SU-DHL-6 (cell line): ENCODE measurements around the gene DPCD.

Source experiments
- H2AFZ ChIP-seq: fragments of 200-600 bp; sonication (generic); 2 replicates; pipeline ENCODE4 v1.6.1; 2014; ENCODE audit warnings: low read depth, mild to moderate bottlenecking, moderate library complexity, mixed read lengths, antibody characterized with exemption, low read length; ENCODE audit not compliant: severe bottlenecking
- H3F3A ChIP-seq: fragments of 200-600 bp; shearing (Covaris generic); 2 replicates; pipeline ENCODE4 v1.6.0; 2016; ENCODE audit warnings: antibody characterized with exemption, mild to moderate bottlenecking; ENCODE audit not compliant: insufficient read depth
- H3K27ac ChIP-seq: fragments of 200-600 bp; sonication (generic); 2 replicates; pipeline ENCODE4 v1.5.1; 2016; ENCODE audit warnings: low read depth, mild to moderate bottlenecking, low read length, moderate library complexity, mixed read lengths
- H3K27me3 ChIP-seq: fragments of 200-600 bp; sonication (generic), shearing (Covaris generic); 2 replicates; pipeline ENCODE4 v1.6.0; 2014; ENCODE audit warnings: mild to moderate bottlenecking, low read length
- H3K36me3 ChIP-seq: fragments of 200-600 bp; sonication (generic); 2 replicates; pipeline ENCODE4 v1.6.1; 2014; ENCODE audit warnings: mild to moderate bottlenecking, low read length, mixed read lengths
- H3K4me2 ChIP-seq: fragments of 300-600, 200-600 bp; shearing (Covaris generic), sonication (generic); 2 replicates; pipeline ENCODE4 v1.6.0; 2014; ENCODE audit warnings: low read length, low read depth, mild to moderate bottlenecking; ENCODE audit not compliant: poor library complexity, severe bottlenecking
- H3K4me3 ChIP-seq: fragments of 200-600 bp; sonication (generic); 2 replicates; pipeline ENCODE4 v1.5.1; 2014; ENCODE audit warnings: antibody characterized with exemption, low read length, mild to moderate bottlenecking, mixed read lengths; ENCODE audit not compliant: insufficient read depth, poor library complexity, severe bottlenecking
- H3K79me2 ChIP-seq: fragments of 200-600 bp; sonication (generic); 2 replicates; pipeline ENCODE4 v1.6.1; 2014; ENCODE audit warnings: mild to moderate bottlenecking, low read length, moderate library complexity; ENCODE audit not compliant: insufficient read depth
- H3K9ac ChIP-seq: fragments of 200-600 bp; sonication (generic); 2 replicates; pipeline ENCODE4 v1.7.0; 2014; ENCODE audit warnings: mild to moderate bottlenecking, low read length
- H3K9me2 ChIP-seq: fragments of 200-600 bp; sonication (generic); replicated peaks from 2 replicates; pipeline ENCODE4 v1.6.1; 2014; ENCODE audit warnings: low read length; ENCODE audit not compliant: insufficient read depth
- H3K9me3 ChIP-seq: fragments of 200-600 bp; sonication (generic); 2 replicates; pipeline ENCODE4 v1.6.1; 2014; ENCODE audit warnings: low read length, mixed read lengths; ENCODE audit not compliant: insufficient read depth
- H4K20me1 ChIP-seq: fragments of 200-600 bp; sonication (generic); 2 replicates; pipeline ENCODE4 v1.6.1; 2014; ENCODE audit warnings: low read depth, mild to moderate bottlenecking, antibody characterized with exemption, low read length, moderate library complexity, mixed read lengths
- CTCF ChIP-seq: fragments of 200-600 bp; sonication (generic); IDR thresholded peaks from one replicate; pipeline ENCODE4 v1.5.1; 2017; ENCODE audit warnings: antibody characterized with exemption, mild to moderate bottlenecking, low read length, moderate library complexity; ENCODE audit not compliant: insufficient read depth, poor library complexity, severe bottlenecking
- EZH2phosphoT487 ChIP-seq: fragments of 200-600 bp; sonication (generic), shearing (Covaris generic); conservative IDR thresholded peaks from 2 replicates; pipeline ENCODE4 v1.6.1; 2018; ENCODE audit warnings: mild to moderate bottlenecking, antibody characterized with exemption, low read length, moderate library complexity, mixed read lengths

DPCD gene

GRCh38 chr10:101572126-101572525, 16.0 kb upstream of the DPCD start:
- Histone ChIP-seq H3K9me2 (no peaks in the 10 kb centered on the region), H3F3A (no peaks in the 10 kb centered on the region), H3K4me3 (no peak overlapping the region), H3K27ac (no peak overlapping the region), H3K9ac (no peak overlapping the region), H4K20me1 (no peaks in the 10 kb centered on the region), H2AFZ (no peak overlapping the region), H3K36me3 (no peaks in the 10 kb centered on the region), H3K79me2 (no peaks in the 10 kb centered on the region), H3K9me3 (no peaks in the 10 kb centered on the region), H3K27me3 (no peaks in the 10 kb centered on the region; the same call in 1 of the 2 replicates), H3K4me2 (no peak overlapping the region)
- TF ChIP-seq EZH2phosphoT487: no peak
- TF ChIP-seq CTCF: no peak

- H3K4me3 ChIP-seq: no peak overlapping the region
These were observed 15.3 kb upstream of the DPCD start for GRCh38 chr10:101572785-101573184.

GRCh38 chr10:101573885-101574753, 14.0 kb upstream of the DPCD start:
- no peaks in the 10 kb centered on the region for H3K9me2 ChIP-seq
- no peaks in the 10 kb centered on the region; the same call in 1 of the 2 replicates for H3K27me3 ChIP-seq
- no peak overlapping the region for H3K4me2 ChIP-seq
- no peak overlapping the region for H3K9ac ChIP-seq
- no peaks in the 10 kb centered on the region for H3K9me3 ChIP-seq
- H3K27ac ChIP-seq: no peak overlapping the region
- TF ChIP-seq EZH2phosphoT487 (no peak), CTCF (no peak)
- no peak overlapping the region for H2AFZ ChIP-seq
- no peaks in the 10 kb centered on the region for H3K79me2 ChIP-seq
- no peaks in the 10 kb centered on the region for H3K36me3 ChIP-seq
- no peaks in the 10 kb centered on the region for H4K20me1 ChIP-seq
- H3F3A ChIP-seq: no peaks in the 10 kb centered on the region
- no peak overlapping the region for H3K4me3 ChIP-seq

More at GRCh38 chr10:101572785-101573184, 15.3 kb upstream of the DPCD start:
- H3K27ac ChIP-seq: no peak overlapping the region
- H3K36me3 ChIP-seq: no peaks in the 10 kb centered on the region
- TF ChIP-seq CTCF (no peak), EZH2phosphoT487 (no peak)
- no peaks in the 10 kb centered on the region for H3K9me2 ChIP-seq
- no peaks in the 10 kb centered on the region for H3K9me3 ChIP-seq
- no peaks in the 10 kb centered on the region; the same call in 1 of the 2 replicates for H3K27me3 ChIP-seq
- no peaks in the 10 kb centered on the region for H4K20me1 ChIP-seq
- no peak overlapping the region for H2AFZ ChIP-seq
- H3K4me2 ChIP-seq: no peak overlapping the region
- no peaks in the 10 kb centered on the region for H3K79me2 ChIP-seq
- H3K9ac ChIP-seq: no peak overlapping the region
- no peaks in the 10 kb centered on the region for H3F3A ChIP-seq
